Stimulated activated CD8-positive, alpha-beta memory T cell treated with anti-CD3 and anti-CD28 coated beads, Interleukin-12 subunit alpha, Interleukin-12 subunit beta, amount 100 ng/mL, for 24 hours (primary cell): ENCODE results near the gene RGS3.
"Not testable (repeated sequence)": the region's sequence is repeated elsewhere in the genome, so short reads cannot be mapped to it uniquely, and the experiment has no call there.

Source experiments
- DNase-seq: peaks from one replicate; pipeline ENCODE4 v3.0.0-alpha.2; 2020; ENCODE audit errors: extremely low read depth

The RGS3 gene

DNA sequence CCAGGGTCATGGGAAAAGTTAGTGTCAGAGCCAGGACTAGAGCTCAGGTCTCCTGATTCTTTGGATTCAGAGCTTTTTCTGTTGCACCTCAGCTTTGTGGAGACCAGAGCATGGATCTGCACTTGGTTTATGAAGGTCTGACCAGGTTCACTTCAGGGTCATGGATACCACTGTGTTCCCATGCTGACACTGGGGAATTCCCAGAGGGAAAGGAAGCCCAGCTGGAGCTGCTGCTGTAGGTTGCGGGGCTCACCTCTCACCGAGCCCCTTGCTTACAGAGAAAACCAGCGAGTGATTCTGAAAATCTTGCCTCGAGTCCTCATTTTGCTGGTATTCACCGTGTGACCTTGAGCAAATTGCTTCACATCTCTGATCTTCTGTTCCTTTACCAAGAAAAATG is 83.0 kb downstream of the RGS3 start:
- no peak for DNase-seq

DNA sequence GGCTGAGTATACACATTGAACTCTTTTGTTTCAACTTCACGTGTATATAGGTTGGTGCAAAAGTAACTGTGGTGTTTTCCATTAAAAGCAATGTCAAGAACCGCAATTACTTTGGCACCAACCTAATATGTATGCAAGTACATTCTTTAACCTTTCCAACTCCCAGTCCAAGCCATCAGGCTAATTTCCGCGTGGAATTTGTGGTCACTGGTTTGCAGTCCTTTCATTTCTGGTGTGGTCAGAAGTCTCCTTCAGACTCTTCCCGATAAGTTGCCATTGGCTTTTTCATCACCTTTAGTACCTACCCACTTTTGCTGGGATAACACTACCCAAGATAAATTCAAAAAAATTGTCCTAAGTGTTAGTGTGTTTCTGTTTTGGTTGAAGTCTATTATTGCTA is 84.0 kb downstream of the RGS3 start:
- DNase-seq = no peak

DNA sequence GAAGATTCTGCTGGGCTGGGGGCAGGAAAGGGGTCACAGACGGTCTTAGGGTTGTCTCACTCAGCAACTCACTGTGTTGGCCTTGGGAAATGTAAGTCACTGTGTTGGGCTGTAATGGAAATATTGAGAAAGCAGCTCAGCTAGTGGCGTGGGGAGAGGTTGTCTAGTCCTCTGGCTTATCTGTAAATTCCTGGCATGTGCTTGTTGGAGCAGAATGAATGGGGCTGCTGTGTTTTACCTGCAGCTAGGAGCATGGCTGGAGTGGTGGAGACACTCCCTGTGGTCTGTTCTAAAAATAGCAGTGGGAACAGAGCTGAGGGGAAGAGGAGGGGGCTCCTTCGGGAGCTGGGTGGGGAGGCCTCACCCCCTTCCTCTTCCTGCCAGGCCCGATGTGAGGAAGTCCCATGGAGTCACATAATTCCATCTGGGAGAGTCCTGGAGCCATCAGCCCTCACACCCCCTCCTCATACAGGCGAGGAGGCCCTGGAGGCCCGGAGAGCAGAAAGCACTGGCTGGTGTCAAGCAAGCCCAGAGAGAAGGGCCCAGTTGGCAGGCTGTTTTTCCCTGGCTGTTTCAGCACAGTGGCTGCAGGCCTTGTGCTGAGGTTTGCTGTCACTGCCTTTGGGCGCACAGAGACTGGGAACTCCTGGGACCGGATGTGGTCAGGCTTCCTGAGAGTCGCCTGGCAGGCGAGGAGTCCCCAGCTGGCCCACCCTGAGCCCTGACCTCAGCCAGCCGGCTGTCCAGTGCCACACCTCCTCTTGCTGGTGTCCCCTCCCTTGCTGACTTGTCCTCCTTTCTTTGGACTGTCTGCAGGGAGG is 84.9 kb downstream of the RGS3 start:
- no peak for DNase-seq

GRCh38 chr9:113549892-113550291 is 86.4 kb downstream of the RGS3 start:
- DNase-seq = not testable (repeated sequence)

- DNase-seq = no peak
Observed at GRCh38 chr9:113556877-113557593, 93.5 kb downstream of the RGS3 start.

DNA sequence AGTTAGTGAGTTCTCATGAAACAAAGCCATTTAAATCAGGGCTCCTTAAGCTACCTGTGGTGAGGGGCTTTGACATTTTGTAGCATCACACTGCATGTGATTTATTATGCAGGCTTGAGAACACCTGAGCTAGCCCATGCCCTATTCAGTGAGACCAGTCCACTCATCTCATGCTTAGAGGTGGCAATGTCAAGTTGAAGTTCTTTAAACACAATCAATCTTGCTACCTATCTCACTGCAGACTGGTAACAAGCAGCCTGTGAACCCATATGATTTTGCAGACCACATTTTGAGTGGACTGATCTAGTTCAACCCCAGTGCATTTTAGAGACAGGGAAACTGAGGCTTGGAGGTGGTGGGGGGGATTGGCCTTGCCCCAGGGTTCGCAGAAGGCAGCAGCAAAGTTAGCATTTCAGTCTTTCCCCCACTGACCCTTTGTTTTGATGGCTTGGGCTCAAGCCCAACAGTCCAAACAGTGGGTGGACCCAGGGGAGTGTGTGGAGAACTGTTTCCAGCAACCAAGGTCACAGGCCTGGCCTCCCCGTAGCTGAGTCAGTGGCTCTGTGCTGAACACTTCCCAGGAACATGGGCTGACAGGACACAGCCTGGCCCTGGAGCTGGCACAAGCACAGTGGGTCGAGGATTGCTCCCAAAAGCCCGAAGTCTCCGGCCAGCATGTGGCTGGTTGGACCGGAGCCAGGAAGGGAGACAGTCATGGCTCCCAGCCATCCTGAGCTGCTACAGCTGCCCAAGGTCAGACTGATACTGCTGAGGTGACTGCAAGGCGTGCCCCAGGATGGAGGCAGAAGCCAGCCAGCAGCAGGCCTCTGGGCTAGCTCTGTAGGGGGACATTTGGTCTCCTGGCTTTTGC is 95.3 kb downstream of the RGS3 start:
- DNase-seq = no peak

GRCh38 chr9:113559834-113560800 is 96.6 kb downstream of the RGS3 start:
- DNase-seq = no peak

DNA sequence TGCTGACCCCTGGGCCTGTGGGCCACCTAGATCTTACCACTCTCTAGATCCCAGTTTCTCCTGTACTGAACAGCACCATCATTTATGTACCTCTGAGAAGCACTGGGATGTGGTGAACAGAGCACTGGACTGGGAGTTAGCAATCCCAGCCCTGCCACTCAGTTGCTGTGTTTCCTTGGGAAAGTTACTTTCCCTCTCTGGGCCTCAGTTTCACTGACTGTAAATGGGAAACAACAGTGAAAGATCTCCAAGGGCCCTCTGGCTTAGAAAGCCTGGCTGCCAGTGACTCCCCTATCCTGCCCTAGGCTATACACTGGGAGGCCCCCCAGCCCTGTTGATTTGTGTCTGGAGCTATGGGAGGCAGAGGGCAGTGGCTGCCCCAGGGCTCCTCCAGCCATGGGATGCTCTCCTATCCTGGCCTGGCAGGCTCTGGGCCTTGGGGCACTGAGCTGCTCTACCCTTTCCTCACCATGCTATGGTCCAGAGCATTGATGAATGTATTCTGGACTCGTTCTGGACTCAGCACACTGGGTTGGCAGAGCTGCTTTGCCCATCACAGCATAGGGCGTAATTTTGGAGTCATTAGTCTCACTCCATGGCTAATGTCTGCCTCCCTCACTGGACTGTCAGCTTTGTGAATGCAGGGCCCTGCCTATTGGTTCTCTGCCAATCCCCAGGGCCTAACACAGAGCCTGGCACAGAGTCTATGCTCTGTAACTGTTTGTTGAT is 99.3 kb downstream of the RGS3 start:
- no peak for DNase-seq

- no peak for DNase-seq
Observed at GRCh38 chr9:113563826-113564497, 100.4 kb downstream of the RGS3 start.

- no peak for DNase-seq
Observed at GRCh38 chr9:113564498-113565237, 101.1 kb downstream of the RGS3 start.

- DNase-seq = no peak
Observed at GRCh38 chr9:113566016-113566711, 102.6 kb downstream of the RGS3 start.

- DNase-seq = no peak
Observed at GRCh38 chr9:113566712-113567071, 103.2 kb downstream of the RGS3 start.

DNA sequence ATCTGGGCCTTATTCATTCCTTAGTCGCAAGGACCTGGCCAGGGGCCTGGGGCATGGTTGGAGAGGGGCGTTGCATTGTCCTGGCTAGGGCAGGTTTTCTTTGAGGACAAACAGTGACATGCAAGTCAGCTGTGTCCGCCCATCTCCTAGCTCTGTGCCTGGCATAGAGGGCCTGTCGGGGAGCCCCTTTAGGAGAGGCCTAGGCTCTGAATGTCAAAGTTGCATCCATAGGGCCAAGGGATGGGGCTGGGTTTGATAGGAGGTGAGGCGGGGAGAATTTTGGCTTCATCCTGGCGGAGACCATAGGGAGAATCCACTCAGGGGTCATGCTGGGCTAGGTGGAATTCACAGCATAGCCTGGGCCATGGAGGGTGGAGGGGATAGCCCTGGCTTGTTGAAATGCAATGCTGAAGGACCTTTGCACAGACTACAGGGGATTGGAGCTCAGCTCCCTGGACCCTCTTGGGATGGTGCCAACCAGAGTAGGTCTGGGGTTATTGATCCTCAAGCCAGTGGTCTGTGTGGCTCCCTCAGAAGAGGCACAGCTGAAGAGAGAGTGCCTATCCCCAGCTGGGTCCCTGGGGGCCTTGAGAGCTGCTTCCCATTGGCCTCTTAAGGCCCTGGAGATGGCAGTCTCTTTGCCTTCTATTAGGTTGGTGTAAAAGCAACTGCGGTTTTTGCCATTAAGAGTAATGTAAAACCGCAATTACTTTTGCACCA is 104.0 kb downstream of the RGS3 start:
- DNase-seq = no peak

- DNase-seq = no peak
Observed at GRCh38 chr9:113568081-113568435, 104.5 kb downstream of the RGS3 start.

GRCh38 chr9:113568571-113569321 is 105.2 kb downstream of the RGS3 start:
- DNase-seq = no peak

- DNase-seq = no peak
Observed at GRCh38 chr9:113569472-113570060, 106.0 kb downstream of the RGS3 start.

- no peak for DNase-seq
Observed at GRCh38 chr9:113570106-113570505, 106.6 kb downstream of the RGS3 start.
